Head of caudate nucleus (tissue), 42 donors: Measurements from ENCODE around the gene MNS1.
"Not testable (repeated sequence)": the region's sequence is repeated elsewhere in the genome, so short reads cannot be mapped to it uniquely, and the experiment has no call there.

Experiments used
- DNase-seq, 42 donors: peaks; one replicate each; pipeline versions ENCODE4 v3.0.0 to v3.0.0-alpha.2; 2020 to 2021; ENCODE audit warnings: mixed read lengths in 7 of 42
- intact Hi-C: fragments of 100-400 bp; cut with DNase I; formaldehyde crosslinking; loops from one replicate; pipeline ENCODE4 v1.15.0; 2022

Gene MNS1

DNA sequence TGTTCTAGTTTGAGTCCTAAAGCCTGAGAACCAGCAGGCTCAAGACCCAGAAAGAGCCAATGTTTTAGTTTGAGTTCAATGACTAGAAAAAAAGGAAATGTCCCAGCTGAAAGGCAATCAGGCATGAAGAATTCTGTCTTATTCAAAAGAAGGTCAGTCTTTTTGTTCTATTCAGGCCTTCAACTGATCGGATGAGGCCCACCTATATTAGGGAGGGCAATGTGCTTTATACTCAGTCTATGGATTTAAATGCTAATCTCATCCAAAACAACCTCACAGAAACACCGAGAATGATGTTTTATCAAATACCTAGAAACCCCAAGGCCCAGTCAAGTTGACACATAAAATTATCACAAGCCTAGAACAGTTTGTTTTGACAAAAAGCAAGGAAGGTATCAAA lies 4.0 kb downstream of the MNS1 start:
- intact Hi-C loops: no loop called here
- no peak for DNase-seq

DNA sequence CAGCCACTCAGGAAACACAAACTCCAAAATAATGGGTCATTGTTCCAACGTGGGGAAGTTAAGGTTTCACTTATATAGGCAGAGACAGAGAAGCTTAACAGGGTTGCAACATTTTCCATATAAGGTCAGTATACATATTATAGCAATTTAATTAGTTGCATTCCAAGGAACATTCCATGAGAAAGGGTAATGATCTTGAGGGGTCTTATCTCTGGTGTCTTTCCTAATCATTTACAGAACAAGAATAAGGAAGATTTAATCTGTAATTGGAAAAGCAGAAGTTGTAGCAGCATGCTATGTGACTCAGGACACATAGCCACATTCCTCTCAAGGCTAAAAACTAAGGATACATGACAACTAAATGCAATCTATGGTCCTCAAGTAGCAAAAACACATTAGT lies 4.9 kb downstream of the MNS1 start:
- intact Hi-C loops: no loop called here
- DNase-seq: no peak

DNA sequence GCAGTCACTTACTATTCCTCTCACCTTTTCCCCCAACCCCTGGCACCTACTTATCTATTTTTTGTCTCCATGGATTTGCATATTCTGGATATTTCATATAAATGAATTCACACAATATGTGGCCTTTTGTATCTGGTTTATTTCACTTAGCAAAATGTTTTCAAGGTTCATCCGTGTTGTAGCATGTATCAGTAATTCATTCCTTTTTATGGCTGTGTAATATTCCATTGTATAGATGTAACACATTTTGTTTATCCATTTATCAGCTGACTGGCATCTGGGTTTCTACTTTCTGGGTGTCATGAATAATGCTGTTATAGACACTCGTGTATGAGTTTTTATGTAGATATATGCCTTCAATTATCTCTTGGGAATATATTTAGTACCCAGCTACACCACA lies 5.8 kb downstream of the MNS1 start:
- no peak for DNase-seq
- intact Hi-C loops: no loop called here

- intact Hi-C loops: no loop called here
- DNase-seq: no peak
Observed at GRCh38 chr15:56456229-56456628, 8.7 kb downstream of the MNS1 start.

GRCh38 chr15:56454836-56455235 lies 10.1 kb downstream of the MNS1 start:
- intact Hi-C loops: no loop called here
- no peak for DNase-seq

- DNase-seq: no peak
- intact Hi-C loops: no loop called here
Observed at GRCh38 chr15:56445746-56446145, 19.2 kb downstream of the MNS1 start.

DNA sequence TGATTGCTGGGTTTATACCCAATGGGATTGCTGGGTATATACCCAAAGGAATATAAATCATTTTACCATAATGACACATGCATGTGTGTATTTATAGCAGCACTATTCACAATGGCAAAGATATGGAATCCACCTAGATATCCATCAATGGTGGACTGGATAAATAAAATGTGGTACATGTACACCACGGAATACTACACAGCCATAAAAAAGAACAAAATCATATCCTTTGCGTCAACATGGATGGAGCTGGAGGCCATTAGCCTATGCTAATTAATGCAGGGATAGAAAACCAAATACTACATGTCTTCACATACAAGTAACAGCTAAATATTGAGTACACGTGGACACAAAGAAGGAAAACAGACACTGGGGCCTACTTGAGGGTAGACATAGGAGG lies 22.6 kb downstream of the MNS1 start:
- DNase-seq: no peak
- intact Hi-C loops: no loop called here

DNA sequence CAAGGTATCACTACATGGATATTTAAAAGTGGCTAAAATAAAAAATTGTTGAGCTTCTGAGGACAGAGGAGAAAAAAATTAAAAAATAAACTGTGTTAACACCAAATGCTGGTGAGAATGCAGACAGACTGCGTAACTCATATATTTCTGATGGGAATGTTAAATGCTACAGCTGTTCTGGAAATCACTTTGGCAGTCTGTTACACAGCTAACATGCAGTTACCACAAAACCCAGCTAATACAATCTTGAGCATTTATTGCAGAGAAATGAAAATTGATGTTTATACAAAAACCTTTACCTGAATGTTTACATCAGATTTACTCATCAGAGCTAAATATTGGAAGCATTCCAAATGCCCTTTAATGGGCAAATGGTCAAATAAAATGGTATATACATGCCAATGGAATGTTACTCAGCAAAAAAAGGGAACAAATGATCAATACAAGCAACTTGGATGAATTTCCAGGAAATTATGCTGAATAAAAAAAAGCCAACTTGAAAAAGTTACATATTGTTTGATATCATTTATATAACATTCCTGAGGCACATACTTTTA lies 24.6 kb downstream of the MNS1 start:
- intact Hi-C loops: no loop called here
- DNase-seq: no peak

GRCh38 chr15:56432304-56432703 lies 32.6 kb downstream of the MNS1 start:
- DNase-seq: no peak
- intact Hi-C loops: loop anchor here (10.0 kb wide), 1 partner anchor 178 kb away; no protein-coding TSS in a partner anchor

GRCh38 chr15:56428821-56429458 lies 36.0 kb downstream of the MNS1 start:
- no peak for DNase-seq
- intact Hi-C loops: no loop called here

GRCh38 chr15:56425976-56426375 lies 39.0 kb downstream of the MNS1 start:
- intact Hi-C loops: no loop called here

DNA sequence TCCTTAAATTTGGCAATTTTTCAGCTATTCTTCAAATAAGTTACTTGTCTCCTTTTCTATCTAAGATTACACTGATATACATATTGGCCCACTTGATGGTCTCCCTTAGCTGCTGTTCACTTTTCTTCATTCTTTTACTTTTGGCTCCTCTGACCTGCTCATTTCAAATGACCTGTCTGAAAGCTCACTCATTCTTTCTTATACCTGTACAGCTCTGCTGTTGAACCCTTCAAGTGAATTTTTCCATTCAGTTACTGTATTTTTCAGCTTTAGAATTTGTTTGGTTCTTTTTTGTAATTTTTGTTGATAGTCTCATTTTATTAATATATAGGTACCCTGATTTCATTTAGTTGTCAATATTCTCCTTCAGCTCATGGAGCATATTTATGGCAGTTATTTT lies 39.7 kb downstream of the MNS1 start:
- intact Hi-C loops: no loop called here
- DNase-seq: no peak

More at GRCh38 chr15:56425976-56426375, 39.0 kb downstream of the MNS1 start:
- no peak for DNase-seq

- intact Hi-C loops, DNase-seq: not testable (repeated sequence)
Observed at GRCh38 chr15:56413114-56413733, 51.7 kb downstream of the MNS1 start.

DNA sequence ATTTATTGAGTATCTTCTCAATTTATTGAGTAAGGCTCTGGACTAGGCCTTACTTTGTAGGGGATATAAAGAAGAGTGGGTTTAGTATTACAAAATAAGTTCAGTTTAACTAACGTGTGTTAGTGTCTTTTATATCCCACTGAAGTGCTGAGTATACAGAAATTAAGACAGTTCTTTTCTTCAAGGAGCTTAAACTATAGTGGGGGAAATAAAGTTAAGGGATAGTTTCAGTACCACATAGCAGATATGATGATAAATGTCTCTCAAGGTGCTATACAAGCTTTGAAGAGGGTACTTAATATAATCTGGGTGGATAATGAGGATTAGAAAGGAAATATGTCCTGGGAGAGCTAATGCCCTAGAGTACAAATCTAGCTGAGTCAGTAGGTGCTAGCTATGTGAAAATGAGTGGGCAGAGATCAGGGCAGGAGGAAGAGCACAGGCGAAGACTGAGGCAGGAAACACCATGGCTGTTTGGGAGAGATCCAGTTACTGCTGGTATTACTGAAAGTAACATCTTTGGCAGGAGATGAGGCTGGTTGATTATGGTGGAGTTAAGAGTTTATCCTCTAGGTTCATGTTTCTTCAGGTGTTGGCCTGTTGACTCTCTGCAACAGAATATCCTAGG lies 53.7 kb downstream of the MNS1 start:
- intact Hi-C loops: no loop called here
- no peak for DNase-seq

DNA sequence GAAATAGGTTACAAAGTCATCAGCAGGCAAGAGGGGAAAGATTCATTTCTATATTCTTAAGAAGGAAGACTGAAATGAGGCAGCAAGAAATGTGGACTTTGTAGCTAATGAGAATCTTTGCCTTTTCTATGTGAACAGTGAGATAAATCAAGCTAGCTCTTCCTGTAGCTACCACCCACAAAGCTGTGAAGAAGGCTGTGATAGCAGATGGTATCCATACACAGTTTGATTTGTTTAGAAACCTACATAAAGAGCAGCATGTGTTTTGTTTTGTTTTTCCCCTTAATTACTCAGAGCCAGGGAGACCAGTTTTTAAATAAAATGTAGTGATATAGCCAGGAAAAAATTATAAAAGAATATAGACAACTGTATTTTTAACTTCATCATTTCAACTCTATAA lies 54.2 kb downstream of the MNS1 start:
- no peak for DNase-seq
- intact Hi-C loops: no loop called here

- intact Hi-C loops, DNase-seq: not testable (repeated sequence)
Observed at GRCh38 chr15:56399209-56399608, 65.7 kb downstream of the MNS1 start.

- intact Hi-C loops, DNase-seq: not testable (repeated sequence)
Observed at GRCh38 chr15:56397325-56397724, 67.6 kb downstream of the MNS1 start.

DNA sequence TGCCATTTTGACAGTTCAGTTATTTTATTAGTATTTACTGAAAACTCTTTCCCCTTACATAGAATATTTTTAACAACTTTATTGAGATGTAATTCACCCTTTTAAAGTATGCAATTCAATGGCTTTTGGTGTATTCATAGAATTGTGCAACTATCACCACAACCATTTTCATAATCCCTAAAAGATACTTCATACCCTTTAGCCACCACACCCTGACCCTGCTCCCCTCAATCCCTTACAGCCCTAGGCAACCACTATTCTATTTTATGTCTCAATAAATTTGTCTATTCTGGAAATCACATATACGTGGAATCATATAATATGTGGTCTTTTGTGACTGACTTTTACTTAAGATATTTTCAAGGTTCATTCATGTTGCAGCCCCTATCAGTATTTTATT lies 70.0 kb downstream of the MNS1 start:
- no peak for DNase-seq
- intact Hi-C loops: no loop called here

DNA sequence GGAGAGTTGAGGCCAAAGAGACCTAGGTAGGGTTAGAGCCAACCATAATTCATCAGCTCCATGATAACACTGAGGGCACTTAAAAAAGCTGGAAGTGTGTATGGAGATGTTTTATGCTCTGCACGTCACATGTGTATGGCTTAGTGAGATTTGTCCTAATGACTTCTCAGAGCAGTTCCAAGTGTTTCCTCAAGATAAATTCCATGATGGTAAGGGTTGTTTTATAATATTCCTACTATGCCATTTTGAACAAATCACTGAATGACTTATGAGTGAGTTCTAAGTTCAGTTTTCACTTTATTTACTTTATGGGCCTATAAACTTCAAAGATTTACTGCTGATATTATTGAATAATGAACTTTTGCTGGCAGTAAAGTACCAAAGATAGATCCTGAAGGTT lies 71.7 kb downstream of the MNS1 start:
- no peak for DNase-seq
- intact Hi-C loops: no loop called here

- intact Hi-C loops: no loop called here
- no peak for DNase-seq
Observed at GRCh38 chr15:56390739-56391267, 74.1 kb downstream of the MNS1 start.
